IMR-90 (cell line): Measurements from ENCODE around the gene AHCYL2.

Experiments used
- CTCF ChIP-seq: conservative IDR thresholded peaks from 2 replicates; pipeline ENCODE4 v1.5.1; 2012; ENCODE audit warnings: mild to moderate bottlenecking, low read depth, low read length, improper control_type of control experiment
- MAZ ChIP-seq: IDR thresholded peaks from 2 replicates; pipeline ENCODE4 v1.6.1; 2012; ENCODE audit warnings: low read depth, mild to moderate bottlenecking, low read length, improper control_type of control experiment, moderate library complexity, borderline replicate concordance
- NFE2L2 ChIP-seq: fragments of 150-350 bp; IDR thresholded peaks from 2 replicates; pipeline ENCODE4 v1.6.1; 2016; ENCODE audit warnings: low read depth, mild to moderate bottlenecking, low read length
- POLR2A ChIP-seq: IDR thresholded peaks from 2 replicates; pipeline ENCODE4 v1.6.1; 2012; ENCODE audit warnings: mild to moderate bottlenecking, low read depth, low read length
- RCOR1 ChIP-seq: IDR thresholded peaks from 2 replicates; pipeline ENCODE4 v1.6.1; 2012; ENCODE audit warnings: mild to moderate bottlenecking, low read length, improper control_type of control experiment; ENCODE audit not compliant: insufficient replicate concordance
- SMC3 ChIP-seq: fragments of 150-350 bp; IDR thresholded peaks from 2 replicates; pipeline ENCODE4 v1.6.1; 2016; ENCODE audit warnings: low read depth, mild to moderate bottlenecking, antibody characterized with exemption, low read length, moderate library complexity

GRCh38 chr7:129457101-129457500 is 232.3 kb downstream of the AHCYL2 start:
- TF ChIP-seq CTCF (no peak), POLR2A (no peak), SMC3 (no peak), RCOR1 (no peak), NFE2L2 (no peak), MAZ (no peak)
